Immature natural killer cell (primary cell): ENCODE data around the gene BMAL2. TPM values are rescaled to one million over a fixed set of nuclear protein-coding genes. Genes with fewer than 3 reads are reported as not detected.

Experiments
- DNase-seq, 3 donors: peaks; one replicate each; pipeline ENCODE4 v3.0.0; 2022; ENCODE audit warnings: mixed read lengths in 1 of 3
- H3K27ac Mint-ChIP-seq, 6 donors: one replicate each; pipeline ENCODE4 v1.8.0; 2020; ENCODE audit warnings: mixed read lengths in 6 of 6, mild to moderate bottlenecking in 5 of 6, inconsistent platforms in 4 of 6, moderate library complexity in 3 of 6
- H3K27me3 Mint-ChIP-seq, 3 donors: one replicate each; pipeline ENCODE4 v1.8.0; 2020 to 2021; ENCODE audit warnings: low read depth in 3 of 3, mild to moderate bottlenecking in 3 of 3, mixed read lengths in 3 of 3, moderate library complexity in 3 of 3, inconsistent platforms in 1 of 3
- H3K36me3 Mint-ChIP-seq, 3 donors: one replicate each; pipeline ENCODE4 v1.8.0; 2020; ENCODE audit warnings: mixed read lengths in 3 of 3, inconsistent platforms in 2 of 3, mild to moderate bottlenecking in 2 of 3
- H3K4me1 Mint-ChIP-seq, 2 donors: one replicate each; pipeline ENCODE4 v1.8.0; 2020; ENCODE audit warnings: inconsistent platforms in 2 of 2, mild to moderate bottlenecking in 2 of 2, mixed read lengths in 2 of 2, moderate library complexity in 1 of 2
- H3K4me3 Mint-ChIP-seq, 5 donors: one replicate each; pipeline ENCODE4 v1.8.0; 2020; ENCODE audit warnings: mild to moderate bottlenecking in 5 of 5, mixed read lengths in 5 of 5, inconsistent platforms in 3 of 5, moderate library complexity in 3 of 5
- H3K9me3 Mint-ChIP-seq, 6 donors: one replicate each; pipeline ENCODE4 v1.8.0; 2020; ENCODE audit warnings: mild to moderate bottlenecking in 6 of 6, mixed read lengths in 6 of 6, inconsistent platforms in 4 of 6, moderate library complexity in 3 of 6
- polyA plus RNA-seq, 3 donors: library from polyadenylated mRNA; unstranded; fragments of 300-500 nt; fragmentation: Illumina TruSeq; gene quantifications; one replicate each; pipeline ENCODE4 v1.2.3, GENCODE V29; 2021

The BMAL2 gene, protein sequence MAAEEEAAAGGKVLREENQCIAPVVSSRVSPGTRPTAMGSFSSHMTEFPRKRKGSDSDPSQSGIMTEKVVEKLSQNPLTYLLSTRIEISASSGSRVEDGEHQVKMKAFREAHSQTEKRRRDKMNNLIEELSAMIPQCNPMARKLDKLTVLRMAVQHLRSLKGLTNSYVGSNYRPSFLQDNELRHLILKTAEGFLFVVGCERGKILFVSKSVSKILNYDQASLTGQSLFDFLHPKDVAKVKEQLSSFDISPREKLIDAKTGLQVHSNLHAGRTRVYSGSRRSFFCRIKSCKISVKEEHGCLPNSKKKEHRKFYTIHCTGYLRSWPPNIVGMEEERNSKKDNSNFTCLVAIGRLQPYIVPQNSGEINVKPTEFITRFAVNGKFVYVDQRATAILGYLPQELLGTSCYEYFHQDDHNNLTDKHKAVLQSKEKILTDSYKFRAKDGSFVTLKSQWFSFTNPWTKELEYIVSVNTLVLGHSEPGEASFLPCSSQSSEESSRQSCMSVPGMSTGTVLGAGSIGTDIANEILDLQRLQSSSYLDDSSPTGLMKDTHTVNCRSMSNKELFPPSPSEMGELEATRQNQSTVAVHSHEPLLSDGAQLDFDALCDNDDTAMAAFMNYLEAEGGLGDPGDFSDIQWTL
- polyA plus RNA-seq = not detected

DNA sequence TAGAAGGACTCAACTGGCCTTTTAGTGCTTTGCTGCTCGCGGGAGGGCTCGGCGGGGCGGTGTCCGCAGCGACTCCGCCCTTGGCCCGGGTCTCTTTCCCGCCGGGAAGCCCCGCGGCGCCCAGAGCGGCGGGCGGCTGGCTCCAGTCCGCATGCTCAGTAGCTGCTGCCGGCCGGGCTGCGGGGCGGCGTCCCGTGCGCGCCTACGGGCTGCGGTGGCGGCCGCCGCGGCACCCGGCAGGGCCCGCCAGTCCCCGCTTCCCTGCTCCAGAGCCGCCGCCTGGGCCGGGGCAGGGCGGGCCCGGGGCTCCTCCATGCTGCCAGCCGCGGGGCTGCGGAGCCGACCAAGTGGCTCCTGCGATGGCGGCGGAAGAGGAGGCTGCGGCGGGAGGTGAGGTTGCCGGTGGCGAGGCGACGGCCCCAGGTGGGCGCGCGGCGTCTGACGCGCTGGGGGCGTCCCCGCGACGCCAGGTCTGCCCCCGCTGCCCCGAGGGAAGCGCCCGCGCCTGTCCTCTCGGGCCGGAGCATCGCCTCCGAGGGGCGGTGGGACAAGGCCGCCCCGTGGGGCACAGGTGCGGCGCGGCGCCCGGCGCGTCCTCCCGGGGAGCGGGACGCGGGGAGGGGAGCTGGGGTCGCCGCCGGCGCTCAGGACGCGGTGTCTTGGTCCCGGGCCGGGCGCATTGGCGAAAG lies at the start of gene BMAL2:
Gene BMAL2, plus strand, starts transcription at position 123 of the 689 bp plus-strand sequence. Its CDS starts 237 bp downstream, at position 360.
- Mint-ChIP-seq H3K4me1 (peaks cover 11 to 16% of the 10 kb centered on the region in 2 donors), H3K27me3 (peaks cover 4 to 27% (median 17%) of the 10 kb centered on the region in 3 donors), H3K9me3 (peaks cover 0 to 2% (median 0%) of the 10 kb centered on the region in 6 donors)

DNA sequence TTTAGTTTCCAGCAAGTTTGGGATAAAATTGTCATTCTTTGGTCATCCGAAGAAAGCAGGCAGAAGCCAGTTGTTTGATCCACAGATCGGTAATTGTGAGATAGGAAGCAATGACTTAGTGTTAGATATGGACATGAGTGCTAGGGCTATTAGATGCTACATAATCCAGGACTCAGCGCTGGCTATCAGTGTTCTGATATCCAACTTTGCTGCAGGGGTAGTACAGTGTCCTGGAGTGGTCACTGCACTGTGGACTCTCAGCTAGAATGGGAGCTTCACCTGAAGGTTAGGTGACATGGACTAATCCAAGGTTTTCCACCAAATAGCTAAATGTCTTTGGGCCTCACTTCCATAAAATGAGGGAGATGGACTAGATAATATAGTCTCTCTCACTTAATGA lies 48.6 kb upstream of the BMAL2 start:
- H3K4me1 Mint-ChIP-seq = peaks cover 0 to 1% of the 10 kb centered on the region in 2 donors
- no peak overlapping the region for H3K4me3 Mint-ChIP-seq
- H3K36me3 Mint-ChIP-seq = no peaks in the 10 kb centered on the region
- H3K27me3 Mint-ChIP-seq = no peaks in the 10 kb centered on the region
- no peak for DNase-seq
- no peaks in the 10 kb centered on the region for H3K9me3 Mint-ChIP-seq
- no peak overlapping the region for H3K27ac Mint-ChIP-seq

More for the DNA sequence above, at the start of gene BMAL2:
- Mint-ChIP-seq H3K4me3 (peak within 1 kb of the TSS; percentile 77 to 85 (median 78)), H3K27ac (peak within 1 kb of the TSS in 1 of 6 donors; percentile 37), H3K36me3 (peaks cover 1 to 3% (median 2%) of the 10 kb centered on the region in 3 donors)
- DNase-seq = peak; percentile 10 to 21 (median 18)

GRCh38 chr12:27284751-27285150 lies 47.9 kb upstream of the BMAL2 start:
- H3K36me3 Mint-ChIP-seq = no peaks in the 10 kb centered on the region
- H3K27ac Mint-ChIP-seq = no peak overlapping the region
- no peak overlapping the region for H3K4me3 Mint-ChIP-seq
- no peaks in the 10 kb centered on the region for H3K27me3 Mint-ChIP-seq
- peaks cover 0 to 1% of the 10 kb centered on the region in 2 donors for H3K4me1 Mint-ChIP-seq
- DNase-seq = no peak
- H3K9me3 Mint-ChIP-seq = no peaks in the 10 kb centered on the region

DNA sequence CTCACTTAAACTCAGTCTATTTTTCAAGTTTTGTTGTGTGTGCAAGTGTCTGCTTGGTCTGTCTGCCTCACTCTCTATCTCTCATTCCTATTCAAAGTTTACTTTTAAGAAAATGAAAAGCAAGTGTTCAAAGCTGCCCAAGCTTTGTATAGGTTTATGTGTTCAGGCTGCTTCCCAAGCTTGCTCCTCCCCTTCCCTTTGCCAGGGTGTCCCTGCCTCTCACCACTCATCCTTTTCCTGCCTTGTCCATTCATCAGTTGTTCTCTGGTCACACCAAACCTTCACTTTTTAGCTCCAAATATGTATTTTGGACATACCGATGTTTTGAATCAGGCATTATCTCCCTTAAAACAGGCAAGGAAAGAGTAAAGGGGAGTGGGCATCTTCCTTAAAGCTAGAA lies 47.2 kb upstream of the BMAL2 start:
- Mint-ChIP-seq H3K36me3 (no peaks in the 10 kb centered on the region), H3K4me1 (peaks cover 0 to 1% of the 10 kb centered on the region in 2 donors), H3K27ac (peak overlapping the region in 1 of 6 donors; percentile 48), H3K4me3 (no peak overlapping the region), H3K27me3 (no peaks in the 10 kb centered on the region), H3K9me3 (no peaks in the 10 kb centered on the region)
- DNase-seq = no peak

DNA sequence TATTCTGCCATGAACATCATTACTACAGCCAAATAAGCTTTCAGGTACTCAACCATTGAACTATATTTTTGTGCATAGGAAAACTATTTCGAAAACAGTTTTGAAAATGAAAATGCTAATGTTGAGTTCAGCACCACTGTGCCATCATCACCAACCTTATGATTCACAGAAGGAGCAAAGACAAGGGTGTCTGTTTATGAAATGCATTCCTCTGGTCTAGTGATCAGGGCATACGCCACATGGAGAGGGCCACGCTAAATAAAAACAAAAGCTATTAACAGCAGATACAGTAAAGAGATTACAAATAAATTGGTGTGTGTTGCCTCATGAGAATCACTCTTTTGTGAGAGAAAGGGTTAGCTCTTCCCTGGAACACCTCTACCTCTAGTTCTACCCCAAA lies 43.2 kb upstream of the BMAL2 start:
- peaks cover 0 to 5% (median 4%) of the 10 kb centered on the region in 3 donors for H3K36me3 Mint-ChIP-seq
- H3K4me1 Mint-ChIP-seq = no peaks in the 10 kb centered on the region
- H3K4me3 Mint-ChIP-seq = no peak overlapping the region
- no peaks in the 10 kb centered on the region for H3K27me3 Mint-ChIP-seq
- H3K27ac Mint-ChIP-seq = no peak overlapping the region
- no peaks in the 10 kb centered on the region for H3K9me3 Mint-ChIP-seq
- DNase-seq = no peak

DNA sequence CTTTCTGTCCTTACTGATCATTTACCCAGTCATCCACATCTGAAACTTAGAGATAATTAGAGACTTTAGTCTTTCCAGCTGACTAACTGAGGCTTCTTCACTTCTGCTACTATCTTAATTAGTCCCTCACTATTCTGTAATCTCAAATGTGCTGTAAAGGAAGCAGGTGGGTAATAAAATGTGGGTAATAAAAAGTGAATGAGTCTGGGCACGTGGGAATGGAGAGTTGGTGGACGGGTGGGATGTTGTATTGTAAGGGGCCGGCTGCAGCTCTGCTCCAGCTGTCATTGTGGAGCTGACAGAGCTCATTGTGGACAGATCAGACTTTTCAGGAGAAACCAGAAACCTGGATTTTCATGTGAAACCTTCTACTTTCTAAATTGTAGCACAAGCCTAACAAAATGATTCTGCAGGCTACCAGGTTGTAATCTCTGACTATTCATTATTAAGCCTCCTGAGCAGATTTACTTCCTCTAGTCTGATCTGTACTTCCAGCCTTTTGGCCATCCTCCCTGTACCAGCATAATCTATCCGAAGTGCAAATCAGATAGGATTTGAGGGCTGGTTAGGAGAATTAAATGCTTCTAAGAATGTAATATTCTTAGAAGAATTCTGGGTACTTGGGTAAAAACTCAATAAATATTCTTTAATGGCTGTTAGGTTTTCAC lies 42.0 kb upstream of the BMAL2 start:
- Mint-ChIP-seq H3K9me3 (no peaks in the 10 kb centered on the region), H3K4me3 (no peak overlapping the region), H3K4me1 (no peaks in the 10 kb centered on the region), H3K27ac (no peak overlapping the region), H3K36me3 (peaks cover 0 to 5% (median 4%) of the 10 kb centered on the region in 3 donors), H3K27me3 (peaks cover 0 to 2% (median 0%) of the 10 kb centered on the region in 3 donors)
- no peak for DNase-seq

DNA sequence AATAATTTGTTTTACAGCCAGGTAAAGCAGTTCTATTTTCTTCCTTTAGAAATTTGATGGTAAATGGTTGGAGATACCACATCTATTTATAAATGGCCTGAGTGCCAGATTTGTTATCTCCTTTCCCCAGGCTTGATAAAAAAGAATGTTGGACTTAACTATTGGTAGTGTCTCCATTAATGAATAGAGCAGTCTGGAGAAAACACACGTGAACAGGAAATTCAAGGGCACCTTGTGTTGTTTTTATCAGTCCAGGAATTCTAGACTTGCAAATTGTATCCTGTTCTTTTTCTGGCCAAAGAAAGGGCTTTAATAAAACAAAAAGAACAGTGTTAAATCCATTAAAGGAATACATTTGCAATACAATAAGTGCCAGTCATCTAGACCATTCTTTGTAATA lies 40.8 kb upstream of the BMAL2 start:
- no peak for DNase-seq
- peaks cover 0 to 2% (median 1%) of the 10 kb centered on the region in 3 donors for H3K27me3 Mint-ChIP-seq
- H3K4me1 Mint-ChIP-seq = no peaks in the 10 kb centered on the region
- H3K4me3 Mint-ChIP-seq = no peak overlapping the region
- H3K36me3 Mint-ChIP-seq = peaks cover 0 to 5% (median 4%) of the 10 kb centered on the region in 3 donors
- no peaks in the 10 kb centered on the region for H3K9me3 Mint-ChIP-seq
- H3K27ac Mint-ChIP-seq = no peak overlapping the region

DNA sequence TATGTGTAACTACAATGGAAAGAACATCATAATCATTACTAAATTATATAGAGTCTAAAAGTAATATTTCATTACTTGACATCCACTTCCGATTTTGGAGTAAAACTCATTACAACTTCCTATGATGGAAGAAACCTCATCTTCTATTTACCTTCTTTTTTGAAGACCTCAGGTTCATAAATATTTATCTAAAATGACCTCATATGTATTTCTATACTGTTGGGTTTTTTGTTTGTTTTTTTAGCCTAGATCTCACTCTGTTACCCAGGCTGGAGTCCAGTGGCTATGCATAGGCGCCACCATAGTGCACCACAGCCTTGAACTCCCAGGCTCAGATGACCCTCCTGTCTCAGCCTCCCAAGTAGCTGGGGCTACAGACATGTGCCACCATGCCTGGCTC lies 39.9 kb upstream of the BMAL2 start:
- Mint-ChIP-seq H3K27ac (no peak overlapping the region), H3K27me3 (peaks cover 0 to 2% (median 1%) of the 10 kb centered on the region in 3 donors), H3K9me3 (no peaks in the 10 kb centered on the region), H3K36me3 (peaks cover 0 to 8% (median 4%) of the 10 kb centered on the region in 3 donors), H3K4me1 (no peaks in the 10 kb centered on the region), H3K4me3 (no peak overlapping the region)
- DNase-seq = no peak

DNA sequence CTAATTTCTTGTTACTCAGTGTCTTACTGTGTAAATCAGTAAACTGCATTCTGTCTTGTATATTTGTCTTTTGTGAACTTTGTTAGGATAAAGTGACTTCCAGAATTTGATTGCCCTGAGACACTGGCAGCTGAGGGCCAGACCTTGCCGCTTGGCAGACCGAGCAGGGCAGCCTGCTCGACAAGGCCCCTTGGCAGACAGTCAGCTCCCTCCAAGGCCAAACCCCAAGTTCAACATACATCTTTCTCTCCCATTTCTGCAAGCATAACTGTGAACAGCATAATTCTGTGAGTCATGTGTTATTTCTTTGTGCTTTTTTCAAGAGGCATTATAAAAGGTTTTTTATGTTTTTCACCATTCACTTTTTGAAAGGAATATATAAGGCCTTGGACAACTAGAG lies 39.2 kb upstream of the BMAL2 start:
- DNase-seq = no peak
- no peaks in the 10 kb centered on the region for H3K9me3 Mint-ChIP-seq
- H3K27ac Mint-ChIP-seq = no peak overlapping the region
- H3K27me3 Mint-ChIP-seq = peaks cover 0 to 2% (median 1%) of the 10 kb centered on the region in 3 donors
- no peak overlapping the region for H3K4me3 Mint-ChIP-seq
- no peaks in the 10 kb centered on the region for H3K4me1 Mint-ChIP-seq
- H3K36me3 Mint-ChIP-seq = peaks cover 2 to 14% (median 7%) of the 10 kb centered on the region in 3 donors

DNA sequence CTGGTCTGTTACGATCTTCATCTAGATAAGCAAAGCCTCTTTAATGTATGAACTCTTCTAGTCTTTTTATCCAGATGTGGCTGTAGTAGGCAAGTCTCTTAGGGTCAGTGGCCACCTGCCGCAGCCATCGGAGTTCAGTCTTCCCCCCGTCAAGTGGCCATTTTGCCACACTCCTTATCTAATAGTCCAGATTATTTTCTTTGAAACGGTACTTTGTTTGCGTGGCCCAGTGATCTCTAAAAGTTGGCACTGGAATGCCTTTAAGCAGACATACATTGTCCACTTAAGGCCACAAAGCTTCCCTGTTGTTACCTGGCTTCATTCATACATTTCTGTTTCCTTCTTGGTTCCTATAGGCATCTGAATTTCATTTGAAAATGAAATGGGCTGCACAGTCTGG lies 36.0 kb upstream of the BMAL2 start:
- peaks cover 12 to 33% (median 19%) of the 10 kb centered on the region in 3 donors for H3K36me3 Mint-ChIP-seq
- no peak overlapping the region for H3K27ac Mint-ChIP-seq
- peaks cover 0 to 2% (median 1%) of the 10 kb centered on the region in 3 donors for H3K27me3 Mint-ChIP-seq
- DNase-seq = no peak
- H3K9me3 Mint-ChIP-seq = no peaks in the 10 kb centered on the region
- no peaks in the 10 kb centered on the region for H3K4me1 Mint-ChIP-seq
- no peak overlapping the region for H3K4me3 Mint-ChIP-seq

- DNase-seq = no peak
- H3K27me3 Mint-ChIP-seq = peaks cover 0 to 2% (median 1%) of the 10 kb centered on the region in 3 donors
- no peak overlapping the region for H3K27ac Mint-ChIP-seq
- no peaks in the 10 kb centered on the region for H3K4me1 Mint-ChIP-seq
- H3K36me3 Mint-ChIP-seq = peaks cover 12 to 38% (median 19%) of the 10 kb centered on the region in 3 donors
- H3K9me3 Mint-ChIP-seq = no peaks in the 10 kb centered on the region
- H3K4me3 Mint-ChIP-seq = no peak overlapping the region
These were observed 35.1 kb upstream of the BMAL2 start for GRCh38 chr12:27297566-27297965.

- Mint-ChIP-seq H3K27ac (no peak overlapping the region), H3K9me3 (no peaks in the 10 kb centered on the region), H3K4me3 (no peak overlapping the region), H3K4me1 (no peaks in the 10 kb centered on the region), H3K36me3 (peaks cover 15 to 42% (median 16%) of the 10 kb centered on the region in 3 donors), H3K27me3 (peaks cover 1 to 2% (median 1%) of the 10 kb centered on the region in 3 donors)
- DNase-seq = no peak
These were observed 33.5 kb upstream of the BMAL2 start for GRCh38 chr12:27299102-27299501.

DNA sequence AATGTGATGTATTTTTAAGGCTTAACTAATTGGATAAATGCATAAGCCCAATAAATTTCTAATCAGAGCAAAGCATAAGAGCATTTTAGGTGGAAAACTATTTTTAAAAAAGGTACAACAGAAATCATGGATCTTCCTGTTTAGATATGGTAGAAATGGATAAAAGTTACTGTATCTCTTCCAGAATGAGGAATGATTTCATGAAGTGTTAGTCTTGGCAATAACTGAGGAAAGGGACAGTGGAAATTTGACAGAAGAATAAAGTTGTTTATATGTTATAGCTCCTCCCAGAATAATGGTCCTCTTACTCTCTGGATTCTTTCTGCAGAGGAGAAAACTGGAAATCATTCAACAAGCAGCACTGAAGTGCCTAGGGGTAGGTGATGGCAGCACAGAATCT lies 32.4 kb upstream of the BMAL2 start:
- H3K27me3 Mint-ChIP-seq = peaks cover 0 to 1% (median 1%) of the 10 kb centered on the region in 3 donors
- H3K4me3 Mint-ChIP-seq = no peak overlapping the region
- peaks cover 15 to 42% (median 16%) of the 10 kb centered on the region in 3 donors for H3K36me3 Mint-ChIP-seq
- H3K27ac Mint-ChIP-seq = peak overlapping the region in 1 of 6 donors; percentile 41
- H3K9me3 Mint-ChIP-seq = no peaks in the 10 kb centered on the region
- no peak for DNase-seq
- H3K4me1 Mint-ChIP-seq = no peaks in the 10 kb centered on the region
